RCC 7860 (cell line): ENCODE results near the gene IL21R.
"Not testable (repeated sequence)": the region's sequence is repeated elsewhere in the genome, so short reads cannot be mapped to it uniquely, and the experiment has no call there.

Experiments used
- DNase-seq: peaks from one replicate; pipeline ENCODE4 v3.0.0-alpha.2; 2015; ENCODE audit warnings: low spot score
- FAIRE-seq: peaks from 2 replicates; lab custom pipeline; 2012; peaks lifted over from hg19 to GRCh38; lab: Jason Lieb, UNC

Gene IL21R

GRCh38 chr16:27374804-27375425, 27.1 kb upstream of the IL21R start:
- FAIRE-seq (peak; percentile 12), DNase-seq (peak; percentile 64)

GRCh38 chr16:27377666-27378485, 24.1 kb upstream of the IL21R start:
- DNase-seq, result no peak
- FAIRE-seq, result no peak

GRCh38 chr16:27378871-27379481, 23.0 kb upstream of the IL21R start:
- DNase-seq, result no peak
- FAIRE-seq, result no peak

GRCh38 chr16:27379919-27380318, 22.1 kb upstream of the IL21R start:
- DNase-seq, result no peak
- no peak for FAIRE-seq

- FAIRE-seq (no peak), DNase-seq (no peak)
These were observed 20.7 kb upstream of the IL21R start for GRCh38 chr16:27381236-27381635.

GRCh38 chr16:27381974-27382855, 19.8 kb upstream of the IL21R start:
- FAIRE-seq (no peak), DNase-seq (no peak)

- FAIRE-seq (no peak), DNase-seq (no peak)
These were observed 18.3 kb upstream of the IL21R start for GRCh38 chr16:27383556-27384243.

GRCh38 chr16:27384425-27384824, 17.5 kb upstream of the IL21R start:
- FAIRE-seq (no peak), DNase-seq (no peak)

GRCh38 chr16:27385398-27385797, 16.6 kb upstream of the IL21R start:
- DNase-seq (no peak), FAIRE-seq (no peak)

GRCh38 chr16:27386674-27387073, 15.3 kb upstream of the IL21R start:
- FAIRE-seq (no peak), DNase-seq (no peak)

- FAIRE-seq, result no peak
- DNase-seq, result no peak
These were observed 14.2 kb upstream of the IL21R start for GRCh38 chr16:27387724-27388123.

- FAIRE-seq (no peak), DNase-seq (no peak)
These were observed 12.6 kb upstream of the IL21R start for GRCh38 chr16:27389272-27389961.

- DNase-seq (no peak), FAIRE-seq (no peak)
These were observed 11.8 kb upstream of the IL21R start for GRCh38 chr16:27390151-27390550.

- no peak for DNase-seq
- FAIRE-seq, result no peak
These were observed 9.3 kb upstream of the IL21R start for GRCh38 chr16:27392671-27393070.

- DNase-seq (no peak), FAIRE-seq (no peak)
These were observed 7.5 kb upstream of the IL21R start for GRCh38 chr16:27394516-27394915.

GRCh38 chr16:27398341-27398893, 3.6 kb upstream of the IL21R start:
- not testable (repeated sequence) for FAIRE-seq, DNase-seq

GRCh38 chr16:27398894-27399853, 2.8 kb upstream of the IL21R start:
- FAIRE-seq (no peak), DNase-seq (no peak)

GRCh38 chr16:27399969-27400368, 2.0 kb upstream of the IL21R start:
- FAIRE-seq (no peak), DNase-seq (no peak)
